A673 (cell line): ENCODE data around the gene ADGRE1.

Experiments
- CTCF ChIP-seq: fragments of 300-800, 200-600 bp; sonication (generic); conservative IDR thresholded peaks from 2 replicates; pipeline ENCODE4 v1.5.1; 2017; ENCODE audit warnings: low read depth, mild to moderate bottlenecking, antibody characterized with exemption, low read length, moderate library complexity, mixed read lengths
- EZH2 ChIP-seq: fragments of 200-600 bp; sonication (generic); IDR thresholded peaks from 2 replicates; pipeline ENCODE4 v1.6.1; 2017; ENCODE audit warnings: borderline replicate concordance, low read depth, mild to moderate bottlenecking, mixed read lengths, antibody characterized with exemption, low read length; ENCODE audit not compliant: poor library complexity, severe bottlenecking

- TF ChIP-seq CTCF, result no peak
- no peak for TF ChIP-seq EZH2
Measured at GRCh38 chr19:6868351-6868750, 19.0 kb upstream of the ADGRE1 start.
